WERI-Rb-1 (cell line): ENCODE results near the gene IL12A.

Experiments
- DNase-seq: peaks from one replicate; pipeline ENCODE4 v3.0.0-alpha.2; 2020
- H3K27ac ChIP-seq: fragments of 250-450 bp; sonication (Bioruptor Pico); 2 replicates; pipeline ENCODE4 v1.5.1; 2020; ENCODE audit warnings: mild to moderate bottlenecking, moderate library complexity
- H3K27me3 ChIP-seq: fragments of 250-450 bp; sonication (Bioruptor Pico); 2 replicates; pipeline ENCODE4 v1.5.1; 2021; ENCODE audit warnings: mild to moderate bottlenecking, low read depth, moderate library complexity; ENCODE audit not compliant: insufficient read depth, severe bottlenecking
- H3K36me3 ChIP-seq: fragments of 250-450 bp; sonication (Bioruptor Pico); 2 replicates; pipeline ENCODE4 v1.5.1; 2020; ENCODE audit warnings: mild to moderate bottlenecking, moderate library complexity
- H3K4me3 ChIP-seq: 2 replicates; pipeline ENCODE4 v1.5.1; 2011; ENCODE audit warnings: low read depth, mild to moderate bottlenecking, control low read depth, low read length
- H3K9me3 ChIP-seq: fragments of 250-450 bp; sonication (Bioruptor Pico); 2 replicates; pipeline ENCODE4 v1.5.1; 2021; ENCODE audit warnings: mild to moderate bottlenecking, moderate library complexity; ENCODE audit not compliant: severe bottlenecking
- TF ChIP-seq, protein P1 (sequence below): IDR thresholded peaks from 2 replicates; pipeline ENCODE4 v1.5.1; 2011; ENCODE audit warnings: low read depth, mild to moderate bottlenecking, control low read depth, inconsistent platforms, low read length

Gene IL12A

DNA sequence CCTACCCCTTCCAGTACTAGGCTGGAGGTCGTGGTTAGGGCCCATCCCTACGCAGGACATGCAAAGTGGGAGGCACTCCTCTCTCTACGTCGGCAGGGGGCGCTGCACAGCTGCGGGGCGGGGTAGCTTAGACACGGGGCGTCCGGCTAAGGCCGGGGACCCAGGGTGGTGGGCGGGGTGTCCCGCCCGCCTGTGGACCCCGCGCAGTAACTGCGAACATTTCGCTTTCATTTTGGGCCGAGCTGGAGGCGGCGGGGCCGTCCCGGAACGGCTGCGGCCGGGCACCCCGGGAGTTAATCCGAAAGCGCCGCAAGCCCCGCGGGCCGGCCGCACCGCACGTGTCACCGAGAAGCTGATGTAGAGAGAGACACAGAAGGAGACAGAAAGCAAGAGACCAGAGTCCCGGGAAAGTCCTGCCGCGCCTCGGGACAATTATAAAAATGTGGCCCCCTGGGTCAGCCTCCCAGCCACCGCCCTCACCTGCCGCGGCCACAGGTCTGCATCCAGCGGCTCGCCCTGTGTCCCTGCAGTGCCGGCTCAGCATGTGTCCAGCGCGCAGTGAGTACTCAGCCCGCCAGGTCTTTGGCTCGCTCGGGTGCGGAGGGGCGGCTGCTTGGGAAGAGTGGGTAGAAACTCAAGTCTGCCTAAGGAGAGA is at the start of gene IL12A:
Gene IL12A, plus strand, starts transcription at position 219 of the 655 bp plus-strand sequence.
- peak; percentile 76 for DNase-seq
- H3K36me3 ChIP-seq, result no peaks in the 10 kb centered on the region
- peaks cover 15% of the 10 kb centered on the region for H3K27me3 ChIP-seq
- H3K4me3 ChIP-seq, result peak within 1 kb of the TSS; percentile 61
- H3K9me3 ChIP-seq, result peaks cover 8% of the 10 kb centered on the region
- H3K27ac ChIP-seq, result no peak within 1 kb of the TSS
- TF ChIP-seq, protein P1, sequence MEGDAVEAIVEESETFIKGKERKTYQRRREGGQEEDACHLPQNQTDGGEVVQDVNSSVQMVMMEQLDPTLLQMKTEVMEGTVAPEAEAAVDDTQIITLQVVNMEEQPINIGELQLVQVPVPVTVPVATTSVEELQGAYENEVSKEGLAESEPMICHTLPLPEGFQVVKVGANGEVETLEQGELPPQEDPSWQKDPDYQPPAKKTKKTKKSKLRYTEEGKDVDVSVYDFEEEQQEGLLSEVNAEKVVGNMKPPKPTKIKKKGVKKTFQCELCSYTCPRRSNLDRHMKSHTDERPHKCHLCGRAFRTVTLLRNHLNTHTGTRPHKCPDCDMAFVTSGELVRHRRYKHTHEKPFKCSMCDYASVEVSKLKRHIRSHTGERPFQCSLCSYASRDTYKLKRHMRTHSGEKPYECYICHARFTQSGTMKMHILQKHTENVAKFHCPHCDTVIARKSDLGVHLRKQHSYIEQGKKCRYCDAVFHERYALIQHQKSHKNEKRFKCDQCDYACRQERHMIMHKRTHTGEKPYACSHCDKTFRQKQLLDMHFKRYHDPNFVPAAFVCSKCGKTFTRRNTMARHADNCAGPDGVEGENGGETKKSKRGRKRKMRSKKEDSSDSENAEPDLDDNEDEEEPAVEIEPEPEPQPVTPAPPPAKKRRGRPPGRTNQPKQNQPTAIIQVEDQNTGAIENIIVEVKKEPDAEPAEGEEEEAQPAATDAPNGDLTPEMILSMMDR, result peak; percentile 92

DNA sequence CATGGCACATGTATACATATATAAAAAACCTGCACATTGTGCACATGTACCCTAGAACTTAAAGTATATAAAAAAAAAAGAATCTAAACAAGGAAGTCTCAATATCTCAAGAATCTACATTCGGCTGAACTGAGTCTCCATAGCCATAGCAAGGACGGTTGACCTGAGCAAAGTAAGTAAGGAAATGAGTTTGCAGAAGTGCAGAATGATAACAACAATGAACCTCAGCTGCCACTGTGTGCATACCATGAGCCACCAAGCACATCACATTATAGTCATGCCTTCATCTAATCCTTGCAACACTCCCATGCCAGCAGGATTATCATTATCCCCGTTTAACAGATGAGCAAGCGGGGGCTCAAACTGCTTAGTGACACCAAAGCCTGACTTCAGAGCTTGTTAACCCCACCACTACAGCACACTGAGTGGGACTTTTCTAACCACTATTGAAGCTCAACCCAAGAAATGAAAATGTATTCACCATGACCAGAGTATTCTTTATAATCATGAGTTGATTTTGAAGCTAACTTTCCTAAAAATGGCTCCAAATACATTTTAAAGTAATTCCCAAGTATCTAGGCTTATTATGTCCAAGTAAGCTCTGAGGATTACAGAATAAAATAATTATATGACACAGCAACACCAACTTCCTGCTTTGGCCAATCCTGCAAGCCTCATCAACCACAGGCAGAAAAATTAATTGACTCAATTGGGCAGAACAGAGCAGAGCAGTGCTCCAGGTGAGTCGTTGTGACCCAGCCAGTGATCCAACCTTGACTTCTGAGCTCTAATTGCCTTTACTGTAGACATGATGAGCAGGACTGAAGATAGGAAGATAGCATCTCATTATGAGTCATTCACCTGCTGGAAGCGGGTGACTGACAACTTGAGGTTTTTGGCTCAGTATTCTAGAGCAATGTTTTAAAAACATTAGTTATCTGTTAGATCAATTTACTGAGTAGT is 47.3 kb upstream of the IL12A start:
- TF ChIP-seq, protein P1, result no peak
- no peak for DNase-seq
- no peak overlapping the region for H3K27ac ChIP-seq

DNA sequence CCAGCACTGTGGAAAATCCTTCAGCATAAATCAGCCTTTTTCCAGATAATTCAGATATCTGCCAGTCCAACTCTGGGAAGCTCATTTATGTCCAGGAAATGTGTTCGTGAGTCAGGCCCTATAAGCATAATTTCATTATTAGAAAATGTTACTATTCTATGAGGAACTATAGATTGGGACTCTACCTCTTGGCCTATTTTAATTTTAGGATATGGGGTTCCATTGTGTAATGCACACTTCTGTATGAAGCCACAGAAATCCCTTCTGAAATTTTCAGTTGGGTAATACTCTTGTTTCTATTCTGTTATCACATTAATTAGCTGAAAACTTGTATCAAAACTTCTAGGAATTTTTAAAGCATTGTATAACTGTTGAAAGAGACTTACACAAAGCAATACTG is 43.9 kb upstream of the IL12A start:
- no peak overlapping the region for H3K4me3 ChIP-seq
- H3K27me3 ChIP-seq, result no peaks in the 10 kb centered on the region
- H3K9me3 ChIP-seq, result no peaks in the 10 kb centered on the region
- TF ChIP-seq, protein P1, result no peak
- no peaks in the 10 kb centered on the region for H3K36me3 ChIP-seq
- DNase-seq, result no peak
- no peak overlapping the region for H3K27ac ChIP-seq

More for the DNA sequence above, 47.3 kb upstream of the IL12A start:
- Histone ChIP-seq H3K27me3 (no peaks in the 10 kb centered on the region), H3K9me3 (no peaks in the 10 kb centered on the region), H3K36me3 (no peaks in the 10 kb centered on the region), H3K4me3 (no peak overlapping the region)

DNA sequence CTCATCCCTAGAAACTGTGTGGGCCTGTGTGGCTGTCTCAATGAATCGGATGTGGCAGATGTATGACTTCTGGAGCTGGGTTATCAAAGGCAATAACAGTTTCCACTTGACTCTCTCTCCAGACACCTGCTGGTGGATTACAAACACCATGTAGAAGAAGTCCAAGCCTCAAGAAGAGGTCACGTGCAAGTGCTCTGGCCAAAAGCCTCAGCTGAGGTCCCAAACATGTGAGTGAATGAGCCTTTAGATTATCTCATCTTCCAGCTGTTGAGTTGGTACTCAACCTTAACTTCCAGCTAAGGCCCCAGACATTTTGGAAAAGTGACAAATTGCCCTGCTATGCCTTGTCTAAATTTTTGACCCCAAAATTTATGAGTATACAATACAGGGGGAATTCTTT is 42.7 kb upstream of the IL12A start:
- Histone ChIP-seq H3K27ac (no peak overlapping the region), H3K36me3 (no peaks in the 10 kb centered on the region), H3K9me3 (no peaks in the 10 kb centered on the region), H3K4me3 (no peak overlapping the region), H3K27me3 (no peaks in the 10 kb centered on the region)
- TF ChIP-seq, protein P1, result no peak
- DNase-seq, result no peak

DNA sequence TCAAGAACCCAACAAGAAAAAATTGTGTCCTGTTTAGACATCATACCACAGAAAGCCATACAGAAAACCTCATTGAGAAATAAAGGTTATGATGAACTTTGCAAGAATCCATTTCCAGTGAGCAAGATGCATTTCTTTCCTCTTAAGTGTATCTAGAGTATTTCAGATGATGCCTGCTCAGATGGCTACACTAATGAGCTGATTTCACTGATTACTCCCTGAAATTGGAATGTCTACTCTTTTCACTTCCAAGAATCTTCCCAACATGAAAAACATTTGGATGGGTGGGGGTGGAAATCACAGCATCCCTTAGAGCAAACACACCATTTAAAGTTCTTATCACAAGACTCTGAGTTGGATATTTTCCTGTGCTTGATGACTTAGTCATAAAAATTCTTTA is 41.4 kb upstream of the IL12A start:
- Histone ChIP-seq H3K36me3 (no peaks in the 10 kb centered on the region), H3K27ac (no peak overlapping the region), H3K27me3 (no peaks in the 10 kb centered on the region), H3K9me3 (no peaks in the 10 kb centered on the region), H3K4me3 (no peak overlapping the region)
- TF ChIP-seq, protein P1, result no peak
- no peak for DNase-seq
